ENCODE data around the gene SCIMP. TPM values are rescaled to one million over a fixed set of nuclear protein-coding genes. Genes with fewer than 3 reads are reported as not detected.
"Not testable (repeated sequence)": the region's sequence is repeated elsewhere in the genome, so short reads cannot be mapped to it uniquely, and the experiment has no call there.

The SCIMP gene
- total RNA-seq, 1 experiment from 2014 or later, result not detected

- Histone ChIP-seq H3K4me3 (no peak overlapping the region), H3K36me3 (no peaks in the 10 kb centered on the region), H3K4me1 (replicated peaks) (0 out of 2 replicates have a peak, but pooled peaks cover 8% of the 10 kb centered on the region), H3K9me3 (replicated peaks) (no peaks in the 10 kb centered on the region), H3K27me3 (replicated peaks) (no peaks in the 10 kb centered on the region), H3K27ac (no peak overlapping the region)
- no peak for DNase-seq (ENCODE audit: low read depth in 1 of 2, low spot score in 2 of 2)
Measured at GRCh38 chr17:5225668-5226457, 8.8 kb downstream of the SCIMP start.

DNA sequence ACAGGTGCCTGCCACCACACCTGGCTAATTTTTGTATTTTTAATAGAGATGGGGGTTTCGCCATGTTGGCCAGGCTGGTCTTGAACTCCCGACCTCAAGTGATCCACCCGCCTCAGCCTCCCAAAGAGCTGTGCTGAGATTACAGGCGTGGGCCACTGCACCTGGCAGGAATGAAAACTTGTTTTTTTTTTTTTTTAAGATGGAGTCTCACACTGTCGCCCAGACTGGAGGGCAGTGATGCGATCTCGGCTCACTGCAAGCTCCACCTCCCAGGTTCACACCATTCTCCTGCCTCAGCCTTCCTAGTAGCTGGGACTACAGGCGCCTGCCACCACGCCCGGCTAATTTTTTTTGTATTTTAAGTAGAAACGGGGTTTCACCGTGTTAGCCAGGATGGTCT, 12.7 kb downstream of the SCIMP start:
- not testable (repeated sequence) for DNase-seq (ENCODE audit: low read depth in 1 of 2, low spot score in 2 of 2); H3K4me3 ChIP-seq; H3K4me1 ChIP-seq (replicated peaks); H3K36me3 ChIP-seq; H3K27ac ChIP-seq; H3K9me3 ChIP-seq (replicated peaks); H3K27me3 ChIP-seq (replicated peaks)

DNA sequence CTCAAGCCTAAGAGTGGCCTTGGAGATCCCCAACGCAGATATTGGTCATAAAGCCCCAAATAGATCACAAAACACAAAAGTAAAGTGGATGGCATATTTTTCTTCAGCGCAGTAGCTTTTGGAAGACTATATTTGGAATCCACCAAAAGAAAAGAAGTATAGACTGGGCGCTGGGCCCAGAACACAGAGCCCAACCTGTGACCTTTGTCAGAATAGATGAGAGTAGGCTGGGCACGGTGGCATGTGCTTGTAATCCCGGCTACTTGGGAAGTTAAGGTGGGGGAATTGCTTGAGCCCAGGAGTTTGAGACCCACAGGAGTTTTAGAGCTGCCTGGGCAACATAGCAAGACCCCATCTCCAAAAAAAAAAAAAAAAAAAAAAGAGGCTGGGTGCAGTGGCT, 14.6 kb downstream of the SCIMP start:
- H3K27ac ChIP-seq, result no peak overlapping the region
- no peaks in the 10 kb centered on the region for H3K9me3 ChIP-seq (replicated peaks)
- H3K27me3 ChIP-seq (replicated peaks), result no peaks in the 10 kb centered on the region
- H3K4me1 ChIP-seq (replicated peaks), result 0 out of 2 replicates have a peak, but pooled peaks cover 8% of the 10 kb centered on the region
- DNase-seq (ENCODE audit: low read depth in 1 of 2, low spot score in 2 of 2), result no peak
- H3K36me3 ChIP-seq, result no peaks in the 10 kb centered on the region
- H3K4me3 ChIP-seq, result no peak overlapping the region

- H3K27ac ChIP-seq, result no peak overlapping the region
- 0 out of 2 replicates have a peak, but pooled peaks cover 8% of the 10 kb centered on the region for H3K4me1 ChIP-seq (replicated peaks)
- H3K36me3 ChIP-seq, result no peaks in the 10 kb centered on the region
- no peak overlapping the region for H3K4me3 ChIP-seq
- DNase-seq (ENCODE audit: low read depth in 1 of 2, low spot score in 2 of 2), result no peak
- no peaks in the 10 kb centered on the region for H3K27me3 ChIP-seq (replicated peaks)
- H3K9me3 ChIP-seq (replicated peaks), result no peaks in the 10 kb centered on the region
Measured at GRCh38 chr17:5219536-5219935, 15.1 kb downstream of the SCIMP start.

- not testable (repeated sequence) for H3K27ac ChIP-seq
Measured at GRCh38 chr17:5217562-5217961, 17.1 kb downstream of the SCIMP start.

DNA sequence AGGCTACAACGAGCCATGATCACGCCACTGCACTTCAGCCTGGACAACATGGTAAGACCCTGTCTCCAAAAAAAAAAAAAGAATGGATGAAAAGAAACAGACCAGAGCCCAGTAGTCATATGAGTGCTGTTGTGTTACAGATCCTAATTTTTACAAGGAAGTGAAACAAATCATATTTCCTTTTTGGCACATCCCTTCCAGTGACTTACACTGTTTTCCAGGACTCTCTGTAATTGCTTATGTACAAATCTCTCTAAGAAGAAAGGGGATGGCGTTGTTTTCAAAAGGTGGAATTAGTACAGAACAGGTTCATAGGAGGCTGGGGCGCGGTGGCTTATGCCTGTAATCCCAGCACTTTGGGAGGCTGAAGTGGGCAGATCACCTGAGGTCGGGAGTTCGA, 23.2 kb downstream of the SCIMP start:
- no peaks in the 10 kb centered on the region for H3K9me3 ChIP-seq (replicated peaks)
- no peak overlapping the region for H3K27ac ChIP-seq
- DNase-seq (ENCODE audit: low read depth in 1 of 2, low spot score in 2 of 2), result no peak
- no peaks in the 10 kb centered on the region for H3K36me3 ChIP-seq
- H3K4me1 ChIP-seq (replicated peaks), result no peaks in the 10 kb centered on the region
- no peak overlapping the region for H3K4me3 ChIP-seq
- no peaks in the 10 kb centered on the region for H3K27me3 ChIP-seq (replicated peaks)

More at GRCh38 chr17:5217562-5217961, 17.1 kb downstream of the SCIMP start:
- not testable (repeated sequence) for H3K36me3 ChIP-seq; DNase-seq (ENCODE audit: low read depth in 1 of 2, low spot score in 2 of 2); H3K27me3 ChIP-seq (replicated peaks); H3K9me3 ChIP-seq (replicated peaks); H3K4me3 ChIP-seq; H3K4me1 ChIP-seq (replicated peaks)

- Histone ChIP-seq H3K4me3 (no peak overlapping the region), H3K36me3 (no peaks in the 10 kb centered on the region), H3K27me3 (replicated peaks) (no peaks in the 10 kb centered on the region), H3K9me3 (replicated peaks) (no peaks in the 10 kb centered on the region), H3K27ac (no peak overlapping the region), H3K4me1 (replicated peaks) (no peaks in the 10 kb centered on the region)
- no peak for DNase-seq (ENCODE audit: low read depth in 1 of 2, low spot score in 2 of 2)
Measured at GRCh38 chr17:5210614-5211252, 23.9 kb downstream of the SCIMP start.

DNA sequence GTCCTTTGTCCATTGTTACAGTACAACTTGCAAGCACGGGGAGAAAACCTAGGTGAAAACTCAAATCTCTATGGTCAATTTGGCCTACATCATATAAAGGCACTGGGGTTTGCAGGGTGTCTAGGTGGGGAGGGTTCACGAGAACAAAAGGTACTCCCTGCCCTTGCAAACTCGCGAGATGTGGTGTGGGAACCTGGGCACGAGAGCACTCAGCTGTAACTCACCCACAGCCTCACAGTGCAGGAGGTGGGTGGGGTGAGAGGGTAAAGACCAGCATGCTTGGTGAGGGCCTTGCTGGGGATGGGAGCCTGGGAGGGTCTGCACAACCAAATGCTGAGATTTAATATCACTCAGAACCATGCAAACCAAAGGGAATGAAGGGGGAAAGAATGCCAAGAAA, 24.6 kb downstream of the SCIMP start:
- Histone ChIP-seq H3K9me3 (replicated peaks) (no peaks in the 10 kb centered on the region), H3K27me3 (replicated peaks) (no peaks in the 10 kb centered on the region), H3K36me3 (no peaks in the 10 kb centered on the region), H3K4me3 (no peak overlapping the region), H3K4me1 (replicated peaks) (no peaks in the 10 kb centered on the region), H3K27ac (no peak overlapping the region)
- no peak for DNase-seq (ENCODE audit: low read depth in 1 of 2, low spot score in 2 of 2)

DNA sequence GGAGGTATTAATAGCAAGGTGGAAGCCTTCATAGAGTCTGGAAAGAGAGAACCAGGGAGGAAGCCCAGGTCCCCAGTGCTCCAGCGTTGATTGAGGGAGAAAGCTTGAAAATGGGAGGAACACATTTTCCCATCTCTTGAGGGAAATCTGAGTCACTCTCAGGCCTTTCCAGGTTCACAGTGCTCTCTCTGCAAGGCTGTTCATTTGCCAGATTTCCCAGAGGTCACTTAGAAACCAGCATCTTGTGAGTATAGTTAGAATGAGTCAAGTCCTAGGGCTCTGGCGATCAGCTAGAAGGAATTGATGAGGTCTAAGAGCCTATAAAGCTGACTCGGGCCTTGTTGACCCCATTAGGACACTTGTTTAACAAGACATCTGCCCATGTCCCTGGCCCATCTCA, 25.3 kb downstream of the SCIMP start:
- Histone ChIP-seq H3K4me3 (no peak overlapping the region), H3K27ac (no peak overlapping the region), H3K36me3 (no peaks in the 10 kb centered on the region), H3K27me3 (replicated peaks) (no peaks in the 10 kb centered on the region), H3K9me3 (replicated peaks) (no peaks in the 10 kb centered on the region), H3K4me1 (replicated peaks) (no peaks in the 10 kb centered on the region)
- DNase-seq (ENCODE audit: low read depth in 1 of 2, low spot score in 2 of 2), result no peak

DNA sequence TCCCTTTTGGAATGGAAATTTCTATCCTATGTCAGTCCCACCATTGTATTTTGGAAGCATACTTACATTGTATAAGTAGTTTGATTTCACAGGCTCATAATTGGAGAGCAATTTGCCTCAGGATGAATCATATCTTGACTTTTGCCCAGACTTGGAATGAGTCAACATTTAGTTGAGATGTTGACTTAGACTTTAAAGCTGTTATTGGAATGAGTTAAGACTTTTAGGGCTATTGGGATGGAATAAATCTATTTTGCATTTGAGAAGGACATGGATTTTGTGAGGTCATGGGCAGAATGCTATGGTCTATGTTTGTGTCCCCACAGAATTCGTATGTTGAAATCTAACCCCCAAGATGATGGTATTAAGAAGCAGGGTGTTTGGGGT, 30.8 kb downstream of the SCIMP start:
- DNase-seq (ENCODE audit: low read depth in 1 of 2, low spot score in 2 of 2), result no peak
- no peaks in the 10 kb centered on the region for H3K4me1 ChIP-seq (replicated peaks)
- no peaks in the 10 kb centered on the region for H3K27me3 ChIP-seq (replicated peaks)

DNA sequence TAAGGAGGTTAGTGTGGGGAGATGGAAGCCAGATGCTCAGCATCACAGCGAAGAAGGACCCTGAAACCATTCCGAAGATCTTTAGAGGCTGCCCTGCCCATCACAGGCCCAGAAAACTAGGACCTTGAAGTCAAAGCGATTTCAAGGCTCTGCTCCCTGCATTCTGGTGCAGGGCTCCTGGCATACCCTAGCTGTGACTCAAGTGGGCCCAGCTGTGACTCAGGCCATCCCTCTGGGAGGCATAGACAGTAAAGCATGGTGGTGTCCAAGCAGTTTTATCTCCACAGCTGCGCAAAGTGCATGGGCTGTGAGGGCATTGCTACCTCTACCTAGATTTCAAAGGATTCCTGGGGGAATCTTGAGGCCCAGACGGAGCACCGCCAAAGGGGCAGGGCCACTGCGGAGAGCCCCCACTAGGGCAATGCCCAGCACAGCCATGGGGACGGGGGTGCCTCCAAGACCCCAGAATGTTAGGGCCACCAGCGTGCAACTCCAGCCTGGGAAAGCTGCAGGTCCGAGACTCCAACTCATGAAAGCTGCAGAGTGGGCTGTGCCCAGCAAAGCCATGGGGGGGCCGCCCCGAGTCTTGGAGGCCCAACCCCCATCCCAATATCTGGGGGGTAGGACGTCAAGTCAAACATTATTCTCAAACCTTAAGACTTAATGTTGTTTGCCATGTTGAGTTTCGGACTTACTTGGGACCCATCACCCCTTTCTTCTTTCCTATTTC, 31.3 kb downstream of the SCIMP start:
- Histone ChIP-seq H3K27ac (no peak overlapping the region), H3K9me3 (replicated peaks) (no peaks in the 10 kb centered on the region; the same call in 1 of the 2 replicates), H3K4me3 (no peak overlapping the region), H3K27me3 (replicated peaks) (no peaks in the 10 kb centered on the region), H3K4me1 (replicated peaks) (no peaks in the 10 kb centered on the region), H3K36me3 (no peaks in the 10 kb centered on the region)
- no peak for DNase-seq (ENCODE audit: low read depth in 1 of 2, low spot score in 2 of 2)

More for the DNA sequence above, 30.8 kb downstream of the SCIMP start:
- Histone ChIP-seq H3K9me3 (replicated peaks) (no peaks in the 10 kb centered on the region; the same call in 1 of the 2 replicates), H3K4me3 (no peak overlapping the region), H3K36me3 (no peaks in the 10 kb centered on the region), H3K27ac (no peak overlapping the region)

GRCh38 chr17:5201011-5201410, 33.6 kb downstream of the SCIMP start:
- Histone ChIP-seq H3K4me1 (replicated peaks) (no peaks in the 10 kb centered on the region), H3K27me3 (replicated peaks) (no peaks in the 10 kb centered on the region), H3K9me3 (replicated peaks) (no peaks in the 10 kb centered on the region; the same call in 1 of the 2 replicates), H3K27ac (no peak overlapping the region), H3K36me3 (no peaks in the 10 kb centered on the region), H3K4me3 (no peak overlapping the region)
- no peak for DNase-seq (ENCODE audit: low read depth in 1 of 2, low spot score in 2 of 2)

DNA sequence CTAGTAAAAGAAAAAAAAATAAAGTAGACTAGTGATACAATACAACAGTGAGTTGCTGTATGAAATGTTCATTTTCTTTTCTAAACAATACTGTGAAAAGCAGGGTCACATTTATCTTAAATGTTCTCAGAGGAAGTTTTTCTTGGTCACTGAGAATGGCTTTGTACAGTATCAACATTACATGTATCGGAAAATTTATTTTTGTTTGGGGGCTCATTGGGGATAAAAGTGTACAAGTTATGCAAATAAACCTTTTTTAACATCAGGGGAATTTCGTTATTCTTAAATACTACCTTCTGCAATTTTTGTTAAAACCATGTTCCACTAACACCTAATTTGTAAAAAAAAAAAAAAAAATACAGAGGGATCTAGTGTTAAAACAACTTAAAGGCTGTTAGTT, 34.3 kb downstream of the SCIMP start:
- H3K27ac ChIP-seq, result no peak overlapping the region
- H3K36me3 ChIP-seq, result no peaks in the 10 kb centered on the region
- H3K9me3 ChIP-seq (replicated peaks), result no peaks in the 10 kb centered on the region; the same call in 1 of the 2 replicates
- no peaks in the 10 kb centered on the region for H3K27me3 ChIP-seq (replicated peaks)
- H3K4me1 ChIP-seq (replicated peaks), result no peaks in the 10 kb centered on the region
- H3K4me3 ChIP-seq, result no peak overlapping the region
- DNase-seq (ENCODE audit: low read depth in 1 of 2, low spot score in 2 of 2), result no peak

DNA sequence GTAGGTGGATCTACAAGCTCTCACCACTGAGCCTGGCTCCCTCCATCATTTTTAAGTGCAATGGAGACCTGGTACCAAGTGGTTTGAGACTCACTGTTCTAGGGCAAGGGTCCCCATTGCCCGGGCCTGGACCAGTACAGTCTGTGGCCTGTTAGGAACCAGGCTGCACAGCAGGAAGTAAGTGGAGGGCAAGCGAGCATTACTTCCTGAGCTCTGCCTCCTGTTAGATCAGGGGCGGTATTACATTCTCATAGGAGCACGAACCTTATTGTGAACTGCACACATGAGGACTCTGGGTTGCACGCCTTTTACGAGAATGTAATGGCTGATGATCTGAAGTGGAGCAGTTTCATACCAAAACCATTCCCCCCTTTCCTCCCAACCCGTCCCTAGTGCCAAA, 36.2 kb downstream of the SCIMP start:
- Histone ChIP-seq H3K4me3 (no peak overlapping the region), H3K9me3 (replicated peaks) (no peaks in the 10 kb centered on the region; the same call in 1 of the 2 replicates), H3K27me3 (replicated peaks) (no peaks in the 10 kb centered on the region), H3K27ac (no peak overlapping the region), H3K36me3 (no peaks in the 10 kb centered on the region), H3K4me1 (replicated peaks) (no peaks in the 10 kb centered on the region)
- no peak for DNase-seq (ENCODE audit: low read depth in 1 of 2, low spot score in 2 of 2)
